GM12875 (cell line): ENCODE data around the gene INTS15.

ENCODE experiments used
- H3K4me3 ChIP-seq: one replicate; pipeline ENCODE4 v1.5.1; 2011; ENCODE audit warnings: low read depth, low read length, control low read depth
- CTCF ChIP-seq: IDR thresholded peaks from 2 replicates; pipeline ENCODE4 v1.5.1; 2011; ENCODE audit warnings: low read depth, mild to moderate bottlenecking, control low read depth, inconsistent platforms, low read length, moderate library complexity, borderline replicate concordance; ENCODE audit not compliant: insufficient read depth

The INTS15 gene

GRCh38 chr7:6589829-6590644 is at the start of gene INTS15:
TSS of gene INTS15 (plus strand) at chr7:6590021. CDS start at chr7:6590284, 263 bp downstream.
- peak; percentile 87 for TF ChIP-seq CTCF
- peak within 1 kb of the TSS; percentile 98 for H3K4me3 ChIP-seq

- no peak for TF ChIP-seq CTCF
- no peak overlapping the region for H3K4me3 ChIP-seq
These were observed 47.5 kb upstream of the INTS15 start for GRCh38 chr7:6542368-6542767.

- no peak for TF ChIP-seq CTCF
- no peak overlapping the region for H3K4me3 ChIP-seq
These were observed 44.3 kb upstream of the INTS15 start for GRCh38 chr7:6545398-6546126.

- no peak for TF ChIP-seq CTCF
These were observed 43.1 kb upstream of the INTS15 start for GRCh38 chr7:6546498-6547251.

GRCh38 chr7:6547400-6547799 is 42.4 kb upstream of the INTS15 start:
- no peak for TF ChIP-seq CTCF
- H3K4me3 ChIP-seq: no peak overlapping the region

More at GRCh38 chr7:6546498-6547251, 43.1 kb upstream of the INTS15 start:
- no peak overlapping the region for H3K4me3 ChIP-seq

- H3K4me3 ChIP-seq: no peak within 1 kb of the TSS
- no peak for TF ChIP-seq CTCF
These were observed 38.8 kb upstream of the INTS15 start, which contains the start of gene GRID2IP for GRCh38 chr7:6551016-6551511. TSS of gene GRID2IP (minus strand) at chr7:6551461. CDS start at chr7:6551436, 25 bp downstream.
